Germinal center (tissue), 1 donor: ENCODE measurements around the gene RAB29.

Source experiments
- DNase-seq: peaks from one replicate; pipeline ENCODE4 v3.0.0; 2012; ENCODE audit warnings: mixed read lengths, low spot score

RAB29 gene

DNA sequence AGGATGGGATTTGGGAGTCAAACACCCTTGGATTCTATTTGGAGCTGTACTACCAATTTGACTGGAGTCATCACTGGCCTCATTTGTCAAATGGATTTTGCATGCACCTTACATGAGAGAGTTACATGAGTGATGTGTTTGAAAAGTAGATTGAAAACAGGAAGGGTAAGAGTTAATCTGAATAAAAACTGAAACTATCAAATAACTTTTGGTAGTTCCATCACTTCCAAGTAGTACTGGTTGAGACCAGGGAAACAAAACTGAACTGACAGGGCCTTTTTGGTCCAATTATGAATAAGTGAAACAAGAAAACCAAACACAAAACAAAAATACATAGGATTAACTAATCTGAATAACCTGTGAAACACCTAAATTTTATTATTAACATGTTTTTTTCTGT lies 55.5 kb downstream of the RAB29 start:
- DNase-seq: no peak

DNA sequence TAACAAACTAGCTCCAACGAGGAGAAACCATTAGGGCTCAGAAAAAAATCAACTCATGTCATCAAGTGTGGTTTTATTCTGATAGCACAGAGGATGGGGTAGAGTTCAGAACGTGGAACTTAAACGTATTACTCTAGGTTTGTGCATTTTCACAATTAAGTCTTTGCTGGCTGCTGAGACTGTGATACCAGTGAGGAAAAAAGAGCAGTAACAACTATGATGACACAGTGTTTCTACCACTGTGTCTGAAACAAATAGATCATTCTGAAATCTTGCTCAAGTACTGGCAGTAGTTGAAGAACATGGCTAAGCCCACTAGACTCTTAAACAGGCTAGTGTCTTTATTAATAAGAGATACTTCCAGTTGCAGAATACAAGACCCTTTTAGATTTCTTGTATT lies 56.3 kb downstream of the RAB29 start:
- no peak for DNase-seq
